Right cardiac atrium (tissue), 5 donors: ENCODE data around the gene VPS37C. TPM values are rescaled to one million over a fixed set of nuclear protein-coding genes. Genes with fewer than 3 reads are reported as not detected.

Experiments used
- ATAC-seq, 2 donors: fragments of 200-7000 bp; cut with Tn5 transposase; one replicate each; pipeline versions ENCODE4 v1.8.0 to v1.9.1; 2020; ENCODE audit warnings: moderate library complexity in 2 of 2, mild to moderate bottlenecking in 1 of 2
- DNase-seq, 3 donors: peaks; one replicate each; pipeline ENCODE4 v3.0.0-alpha.2; 2020
- H3K27ac ChIP-seq: one replicate; pipeline ENCODE4 v1.5.1; 2013; ENCODE audit warnings: mild to moderate bottlenecking, low read length, control low read depth, moderate library complexity
- H3K27me3 ChIP-seq: one replicate; pipeline ENCODE4 v1.6.1; 2013; ENCODE audit not compliant: control insufficient read depth, insufficient read depth
- H3K4me1 ChIP-seq: one replicate; pipeline ENCODE4 v1.6.1; 2013; ENCODE audit warnings: low read length; ENCODE audit not compliant: control insufficient read depth, insufficient read depth
- H3K4me3 ChIP-seq: one replicate; pipeline ENCODE4 v1.5.1; 2013; ENCODE audit warnings: low read length, control low read depth
- H3K9me3 ChIP-seq: one replicate; pipeline ENCODE4 v1.6.1; 2013; ENCODE audit warnings: low read length; ENCODE audit not compliant: control insufficient read depth
- WGBS: extraction: QIAGEN DNeasy Blood & Tissue Kit; methylation state at CpG from one replicate; pipeline ENCODE4 v1.1.7; 2013; 5-methylcytosine and 5-hydroxymethylcytosine counted together
- intact Hi-C, 4 donors: fragments of 100-400 bp; cut with DNase I; formaldehyde crosslinking; loops; one replicate each; pipeline versions ENCODE4 v1.11.0 to v1.14.0; 2022 to 2023
- polyA plus RNA-seq: library from polyadenylated mRNA; stranded (reverse); fragments of 200-250 nt; gene quantifications from one replicate; pipeline ENCODE4 v1.2.3, GENCODE V29; 2013
- total RNA-seq, 4 donors: library from RNA; stranded (reverse); fragmentation: NEBNext Ultra II Directional; extraction: Animal tissue kit (Norgen Biotek cat#: 25700); gene quantifications; one replicate each; pipeline ENCODE4 v1.2.1, GENCODE V29; 2021
- donor health status: healthy with polysubstance abuse.
- donor health status: DM: no; HTN: yes; CAD: no.
- donor health status: DM: no; HTN: no; CAD: no.
- donor health status: DM: no; HTN: yes; CAD: no; lungs with severe emphysema.
- donor health status: DM: yes; HTN: yes; CAD: no.

Gene VPS37C
- total and polyA plus RNA-seq, 5 donors: 14.6 to 25.4 (median 19.0) TPM

DNA sequence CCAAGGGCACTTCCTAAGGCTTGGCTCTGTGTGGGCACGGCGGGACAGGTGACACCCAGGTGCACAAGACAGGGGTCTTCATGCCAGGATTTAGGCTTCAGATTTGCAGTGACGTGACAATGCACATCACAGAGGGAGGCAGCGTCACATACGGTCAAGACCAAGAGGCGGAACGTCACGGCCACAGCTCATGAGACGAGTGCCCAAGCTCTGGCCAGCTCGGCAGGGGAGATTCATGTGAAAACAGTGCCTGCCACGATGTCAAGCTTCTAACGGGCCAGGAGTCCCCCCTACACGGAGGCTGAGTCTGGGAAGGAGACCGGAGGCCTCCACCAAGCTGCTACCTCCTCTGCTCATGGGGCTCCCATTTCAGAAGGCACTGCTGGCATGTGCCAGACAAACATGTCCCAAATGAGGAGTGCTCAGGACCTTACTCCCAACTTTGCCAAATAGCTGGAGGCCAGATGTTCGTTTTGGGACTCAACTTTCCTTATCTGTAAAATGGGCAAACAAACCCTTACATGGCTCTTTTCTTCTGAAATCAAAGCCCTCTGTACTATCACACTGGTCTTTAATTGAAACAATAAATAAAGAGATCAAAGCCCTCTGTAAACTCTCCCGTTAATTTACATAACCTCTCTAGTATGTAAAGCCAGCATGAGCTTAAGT, 16.6 kb downstream of the VPS37C start:
- ATAC-seq: no peak
- Histone ChIP-seq H3K4me3 (no peak overlapping the region), H3K9me3 (no peaks in the 10 kb centered on the region), H3K27ac (no peak overlapping the region), H3K4me1 (peaks cover 2% of the 10 kb centered on the region), H3K27me3 (no peaks in the 10 kb centered on the region)
- intact Hi-C loops: no loop called here
- no peak for DNase-seq
- WGBS: 90% methylated on average over 16 of the region's 16 CpGs

- intact Hi-C loops: no loop called here
- Histone ChIP-seq H3K4me3 (no peak overlapping the region), H3K4me1 (peaks cover 9% of the 10 kb centered on the region), H3K27me3 (no peaks in the 10 kb centered on the region), H3K27ac (no peak overlapping the region), H3K9me3 (no peaks in the 10 kb centered on the region)
- ATAC-seq (no peak), DNase-seq (no peak)
- 98% methylated on average over 1 of the region's 1 CpG for WGBS
Observed at GRCh38 chr11:61142424-61142823, 18.8 kb downstream of the VPS37C start.

- intact Hi-C loops: no loop called here
- ATAC-seq (peak; percentile 41 to 49), DNase-seq (peak in 2 of 3 donors; percentile 78 to 80)
- H3K4me3 ChIP-seq: no peak overlapping the region
- H3K9me3 ChIP-seq: no peaks in the 10 kb centered on the region
- no peaks in the 10 kb centered on the region for H3K27me3 ChIP-seq
- H3K27ac ChIP-seq: no peak overlapping the region
- peaks cover 9% of the 10 kb centered on the region for H3K4me1 ChIP-seq
- 65% methylated on average over 10 of the region's 10 CpGs for WGBS
Observed at GRCh38 chr11:61141601-61142028, 19.6 kb downstream of the VPS37C start.

DNA sequence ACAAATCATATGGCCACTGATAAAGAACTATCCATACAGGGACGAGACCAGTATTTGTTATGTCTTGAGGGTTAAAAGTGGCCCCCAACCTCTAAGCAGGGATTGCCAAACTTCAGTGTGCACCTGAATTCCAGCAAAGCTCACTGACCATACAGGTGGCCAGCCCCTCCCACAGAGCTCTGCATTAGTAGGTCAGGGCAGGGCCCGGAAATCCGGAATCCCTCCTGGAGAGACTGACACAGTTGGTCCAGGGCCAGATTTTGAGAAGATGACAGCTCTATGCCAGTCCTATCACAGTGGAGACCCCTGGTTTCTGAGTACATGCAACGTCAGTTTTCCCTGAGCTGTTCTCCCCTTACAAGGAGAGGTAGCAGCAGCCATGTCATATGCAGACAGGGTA, 20.8 kb downstream of the VPS37C start:
- Histone ChIP-seq H3K27ac (no peak overlapping the region), H3K27me3 (no peaks in the 10 kb centered on the region), H3K4me1 (peaks cover 9% of the 10 kb centered on the region), H3K9me3 (no peaks in the 10 kb centered on the region), H3K4me3 (no peak overlapping the region)
- no peak for ATAC-seq
- WGBS: 81% methylated on average over 4 of the region's 4 CpGs
- no peak for DNase-seq
- intact Hi-C loops: no loop called here

DNA sequence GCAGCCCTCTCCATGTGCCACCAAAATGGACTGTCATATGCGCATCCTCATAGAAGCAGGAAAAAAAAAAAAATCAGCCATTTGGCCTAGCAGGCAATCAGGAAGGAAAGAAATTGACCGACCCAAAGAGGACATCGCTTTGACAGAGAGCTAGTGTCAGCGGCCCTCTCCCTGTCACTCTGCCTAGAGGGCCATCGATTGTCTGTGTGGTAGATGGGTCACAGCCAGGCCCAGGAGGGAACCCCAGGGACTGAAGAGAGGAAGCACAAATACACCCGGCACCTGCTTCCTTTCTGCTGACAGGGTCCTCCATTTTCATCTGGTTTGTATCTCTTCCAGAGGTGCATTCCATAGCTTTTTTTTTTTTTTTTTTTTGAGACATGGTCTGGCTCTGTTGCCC, 21.8 kb downstream of the VPS37C start:
- intact Hi-C loops: loop anchor here in 2 of 4 donors (10.0 kb wide), 1 partner anchor 305 kb away; no protein-coding TSS in a partner anchor
- DNase-seq: no peak
- H3K27me3 ChIP-seq: no peaks in the 10 kb centered on the region
- H3K27ac ChIP-seq: no peak overlapping the region
- H3K4me3 ChIP-seq: no peak overlapping the region
- peaks cover 9% of the 10 kb centered on the region for H3K4me1 ChIP-seq
- 47% methylated on average over 6 of the region's 6 CpGs for WGBS
- no peaks in the 10 kb centered on the region for H3K9me3 ChIP-seq
- ATAC-seq: no peak

DNA sequence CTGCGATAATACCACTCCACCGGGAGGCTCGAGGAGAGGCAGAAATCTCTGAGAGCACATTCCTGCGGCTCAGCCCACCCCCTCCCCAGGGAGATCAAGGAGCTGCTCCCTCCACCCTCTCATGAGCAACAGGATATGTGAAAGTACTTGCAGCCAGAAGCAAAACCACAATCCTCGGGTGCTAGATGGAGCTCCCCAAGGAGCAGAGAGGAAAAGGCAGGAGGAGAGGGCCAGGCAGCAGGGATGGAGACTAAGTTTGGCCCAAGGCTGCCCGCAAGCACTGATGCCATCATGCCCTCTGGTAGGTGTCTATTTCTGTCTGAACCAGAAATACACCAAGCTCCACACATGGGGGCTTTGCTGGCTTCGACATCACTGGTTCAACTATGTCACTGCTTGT, 22.3 kb downstream of the VPS37C start:
- ATAC-seq (peak in 1 of 2 donors; percentile 9), DNase-seq (peak in 1 of 3 donors; percentile 52)
- Histone ChIP-seq H3K9me3 (no peaks in the 10 kb centered on the region), H3K27me3 (no peaks in the 10 kb centered on the region), H3K4me1 (peaks cover 9% of the 10 kb centered on the region), H3K4me3 (no peak overlapping the region), H3K27ac (no peak overlapping the region)
- intact Hi-C loops: loop anchor here in 2 of 4 donors (10.0 kb wide), 1 partner anchor 304 kb away; no protein-coding TSS in a partner anchor
- WGBS: 32% methylated on average over 7 of the region's 7 CpGs

DNA sequence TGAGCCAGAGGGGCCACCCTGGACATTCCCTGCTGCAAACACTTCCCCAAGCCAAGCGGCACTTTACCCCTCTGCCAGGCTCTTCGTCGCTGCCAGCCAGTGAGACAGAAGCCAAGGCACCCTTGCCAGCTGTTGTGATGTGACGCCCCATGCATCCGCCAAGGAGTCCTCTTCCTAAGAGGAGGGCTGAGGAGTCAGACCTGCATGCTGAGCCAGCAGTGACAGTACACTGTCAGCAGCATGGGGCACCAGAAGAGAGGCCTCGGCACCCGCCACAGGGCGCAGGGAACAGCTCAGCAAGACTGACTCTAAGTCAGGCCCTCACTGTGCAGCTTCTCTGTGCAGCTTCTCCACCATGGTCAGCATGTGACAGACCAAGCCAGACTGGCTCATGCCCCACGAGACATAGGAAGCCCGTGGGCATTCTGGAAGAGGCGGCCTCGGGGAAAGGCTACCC, 26.4 kb downstream of the VPS37C start:
- H3K9me3 ChIP-seq: no peaks in the 10 kb centered on the region
- DNase-seq (peak in 2 of 3 donors; percentile 70 to 79), ATAC-seq (peak; percentile 49 to 74)
- H3K27me3 ChIP-seq: no peaks in the 10 kb centered on the region
- intact Hi-C loops: loop anchor here in 2 of 4 donors (10.0 kb wide), 1 partner anchor 300 kb away; no protein-coding TSS in a partner anchor
- H3K4me3 ChIP-seq: no peak overlapping the region
- H3K27ac ChIP-seq: no peak overlapping the region
- 76% methylated on average over 12 of the region's 12 CpGs for whole genome bisulfite sequencing
- H3K4me1 ChIP-seq: peaks cover 9% of the 10 kb centered on the region

- DNase-seq: peak in 1 of 3 donors; percentile 48
- Histone ChIP-seq H3K4me1 (peaks cover 6% of the 10 kb centered on the region), H3K9me3 (no peaks in the 10 kb centered on the region), H3K27me3 (no peaks in the 10 kb centered on the region), H3K4me3 (no peak overlapping the region), H3K27ac (no peak overlapping the region)
- intact Hi-C loops: loop anchor here in 2 of 4 donors (10.0 kb wide), 1 partner anchor 299 kb away; no protein-coding TSS in a partner anchor
- 92% methylated on average over 18 of the region's 18 CpGs for WGBS
- ATAC-seq: no peak
Observed at GRCh38 chr11:61133956-61134662, 27.1 kb downstream of the VPS37C start.

DNA sequence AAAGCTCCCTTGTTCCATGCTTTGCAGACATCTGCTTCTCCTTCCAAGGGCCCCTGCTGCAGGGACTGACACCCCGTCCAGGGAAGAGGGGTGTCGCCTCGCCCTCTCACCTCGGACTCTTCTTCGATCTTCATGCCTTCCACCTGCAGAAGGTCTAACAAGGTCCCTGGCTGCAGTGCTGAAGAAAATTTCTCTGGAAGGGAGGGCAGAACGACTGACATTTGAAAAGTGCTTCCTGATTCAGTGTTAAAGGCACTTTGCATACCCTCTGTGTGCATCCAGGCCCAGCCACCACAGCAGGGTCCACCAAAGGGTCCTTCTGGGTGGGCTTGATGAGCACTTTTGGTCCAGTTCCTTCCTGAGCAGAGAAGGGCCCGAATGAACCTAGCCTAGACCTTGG, 28.1 kb downstream of the VPS37C start:
- Histone ChIP-seq H3K9me3 (no peaks in the 10 kb centered on the region), H3K4me3 (no peak overlapping the region), H3K4me1 (no peaks in the 10 kb centered on the region), H3K27me3 (no peaks in the 10 kb centered on the region), H3K27ac (no peak overlapping the region)
- WGBS: 90% methylated on average over 7 of the region's 7 CpGs
- ATAC-seq: no peak
- DNase-seq: no peak
- intact Hi-C loops: loop anchor here in 2 of 4 donors (10.0 kb wide), 1 partner anchor 298 kb away; no protein-coding TSS in a partner anchor

DNA sequence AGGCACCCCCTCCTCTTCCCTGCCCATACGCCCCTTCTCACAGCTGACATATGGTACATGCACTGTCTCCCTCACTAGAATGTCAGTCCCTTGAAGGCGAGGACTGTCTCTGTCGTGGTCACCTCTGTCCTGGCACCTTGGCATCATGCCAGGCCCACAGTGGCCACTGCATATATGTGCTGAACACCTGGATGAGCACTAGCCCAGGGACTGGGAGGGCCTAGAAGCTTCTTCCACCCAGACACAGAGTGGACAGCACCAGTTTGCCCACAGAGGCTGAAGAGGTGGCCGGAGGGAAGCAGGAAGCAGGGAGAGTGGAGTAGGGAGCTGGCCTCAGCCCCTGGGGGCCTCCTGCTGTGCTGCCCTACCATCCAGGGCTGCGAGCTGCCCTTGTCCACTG, 28.6 kb downstream of the VPS37C start:
- intact Hi-C loops: loop anchor here in 2 of 4 donors (10.0 kb wide), 1 partner anchor 298 kb away; no protein-coding TSS in a partner anchor
- DNase-seq (peak in 1 of 3 donors; percentile 27), ATAC-seq (no peak)
- Histone ChIP-seq H3K9me3 (no peaks in the 10 kb centered on the region), H3K27ac (no peak overlapping the region), H3K27me3 (no peaks in the 10 kb centered on the region), H3K4me1 (no peaks in the 10 kb centered on the region), H3K4me3 (no peak overlapping the region)
- 83% methylated on average over 5 of the region's 5 CpGs for WGBS

DNA sequence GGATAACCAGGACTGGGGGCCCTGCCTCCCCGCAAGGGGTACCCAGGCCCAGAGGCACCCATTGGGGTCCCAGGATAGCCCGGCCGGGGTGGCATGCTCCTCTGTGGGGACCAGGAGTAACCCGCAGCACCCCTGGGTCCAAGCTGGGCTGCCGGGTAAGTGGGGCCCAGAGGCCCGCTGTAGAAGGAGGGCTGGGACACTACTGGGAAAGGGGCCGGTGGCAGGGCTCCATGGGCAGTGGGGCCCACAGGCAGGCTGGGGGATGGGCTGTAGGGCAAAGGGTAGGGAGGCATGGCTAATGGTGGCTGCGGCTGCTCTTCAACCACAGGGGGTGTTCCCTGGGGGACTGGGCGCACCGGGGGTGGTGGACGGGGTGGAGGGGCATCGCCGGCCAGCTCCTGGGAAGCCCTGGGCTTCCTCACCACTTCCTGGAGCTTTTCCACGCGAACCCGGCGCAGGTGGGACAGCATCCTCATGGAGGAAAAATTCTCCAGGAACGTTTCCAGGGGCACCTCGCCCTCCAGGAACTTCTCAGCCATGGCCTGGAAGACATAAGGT, 29.1 kb downstream of the VPS37C start:
- WGBS: 94% methylated on average over 19 of the region's 19 CpGs
- H3K27me3 ChIP-seq: no peaks in the 10 kb centered on the region
- intact Hi-C loops: loop anchor here in 2 of 4 donors (10.0 kb wide), 1 partner anchor 297 kb away; no protein-coding TSS in a partner anchor
- H3K27ac ChIP-seq: no peak overlapping the region
- H3K4me3 ChIP-seq: no peak overlapping the region
- no peak for ATAC-seq
- H3K9me3 ChIP-seq: no peaks in the 10 kb centered on the region
- DNase-seq: peak in 1 of 3 donors; percentile 41
- no peaks in the 10 kb centered on the region for H3K4me1 ChIP-seq
